A673 (cell line): ENCODE data around the gene PTGDS.

ENCODE experiments used
- CTCF ChIP-seq: fragments of 300-800, 200-600 bp; sonication (generic); conservative IDR thresholded peaks from 2 replicates; pipeline ENCODE4 v1.5.1; 2017; ENCODE audit warnings: low read depth, mild to moderate bottlenecking, antibody characterized with exemption, low read length, moderate library complexity, mixed read lengths
- EZH2 ChIP-seq: fragments of 200-600 bp; sonication (generic); IDR thresholded peaks from 2 replicates; pipeline ENCODE4 v1.6.1; 2017; ENCODE audit warnings: borderline replicate concordance, low read depth, mild to moderate bottlenecking, mixed read lengths, antibody characterized with exemption, low read length; ENCODE audit not compliant: poor library complexity, severe bottlenecking

GRCh38 chr9:136945333-136946227, 31.7 kb upstream of the PTGDS start:
- no peak for TF ChIP-seq EZH2
- no peak for TF ChIP-seq CTCF
